ENCODE data around the gene TMEM150B.

GRCh38 chr19:55340784-55341147 is 15.6 kb upstream of the TMEM150B start:
- no peak for TF ChIP-seq POLR2A (IDR thresholded peaks at IDR 0.05)
- TF ChIP-seq CTCF (IDR thresholded peaks at IDR 0.05) = no peak
